GM11168 (cell line): ENCODE results near the gene BRME1.
"Not testable (repeated sequence)": the region's sequence is repeated elsewhere in the genome, so short reads cannot be mapped to it uniquely, and the experiment has no call there.

ENCODE experiments used
- in situ Hi-C: fragments of 300-500 bp; cut with MboI; formaldehyde crosslinking; loops from one replicate; pipeline ENCODE4 v1.12.0; 2022; ENCODE audit warnings: low sequenced_read_pairs; ENCODE audit not compliant: unreplicated experiment

BRME1 gene

GRCh38 chr19:13929340-13929739, 23.4 kb upstream of the BRME1 start:
- in situ Hi-C loops = no loop called here

- in situ Hi-C loops = no loop called here
These were observed 20.8 kb upstream of the BRME1 start for GRCh38 chr19:13926715-13927114.

- in situ Hi-C loops = no loop called here
These were observed 20.1 kb upstream of the BRME1 start for GRCh38 chr19:13926010-13926409.

GRCh38 chr19:13923194-13923987, 17.5 kb upstream of the BRME1 start:
- in situ Hi-C loops = no loop called here

GRCh38 chr19:13922118-13922517, 16.2 kb upstream of the BRME1 start:
- in situ Hi-C loops = not testable (repeated sequence)

- in situ Hi-C loops = no loop called here
These were observed 15.2 kb upstream of the BRME1 start for GRCh38 chr19:13920940-13921747.

- in situ Hi-C loops = no loop called here
These were observed 14.6 kb upstream of the BRME1 start for GRCh38 chr19:13920524-13920923.

- in situ Hi-C loops = no loop called here
These were observed 13.0 kb upstream of the BRME1 start for GRCh38 chr19:13918726-13919411.

GRCh38 chr19:13917888-13918406, 12.0 kb upstream of the BRME1 start:
- in situ Hi-C loops = no loop called here

- in situ Hi-C loops = no loop called here
These were observed 8.9 kb upstream of the BRME1 start for GRCh38 chr19:13914777-13915176.

- in situ Hi-C loops = no loop called here
These were observed 7.4 kb upstream of the BRME1 start for GRCh38 chr19:13913352-13913751.

GRCh38 chr19:13909430-13909829, 3.5 kb upstream of the BRME1 start:
- in situ Hi-C loops = no loop called here

- in situ Hi-C loops = no loop called here
These were observed 2.8 kb upstream of the BRME1 start for GRCh38 chr19:13908674-13909073.

- in situ Hi-C loops = no loop called here
These were observed 993 bp upstream of the BRME1 start for GRCh38 chr19:13906910-13907309.

- in situ Hi-C loops = no loop called here
These were observed 596 bp upstream of the BRME1 start for GRCh38 chr19:13906521-13906904.

- in situ Hi-C loops = no loop called here
These were observed 2.8 kb downstream of the BRME1 start for GRCh38 chr19:13902993-13903555.

- in situ Hi-C loops = no loop called here
These were observed 5.9 kb downstream of the BRME1 start for GRCh38 chr19:13899912-13900584.

GRCh38 chr19:13899393-13899792, 6.5 kb downstream of the BRME1 start:
- in situ Hi-C loops = no loop called here

GRCh38 chr19:13896227-13896626, 9.7 kb downstream of the BRME1 start:
- in situ Hi-C loops = no loop called here

- in situ Hi-C loops = no loop called here
These were observed 11.4 kb downstream of the BRME1 start for GRCh38 chr19:13894552-13894951.
